NCI-H1105 treated with DMSO at 0.1 percent for 48 hours (cell line): Measurements from ENCODE around the gene ASXL2.

Source experiments
- DNase-seq: peaks from one replicate; lab custom pipeline; 2025; lab: John Stamatoyannopoulos, UW

The ASXL2 gene

DNA sequence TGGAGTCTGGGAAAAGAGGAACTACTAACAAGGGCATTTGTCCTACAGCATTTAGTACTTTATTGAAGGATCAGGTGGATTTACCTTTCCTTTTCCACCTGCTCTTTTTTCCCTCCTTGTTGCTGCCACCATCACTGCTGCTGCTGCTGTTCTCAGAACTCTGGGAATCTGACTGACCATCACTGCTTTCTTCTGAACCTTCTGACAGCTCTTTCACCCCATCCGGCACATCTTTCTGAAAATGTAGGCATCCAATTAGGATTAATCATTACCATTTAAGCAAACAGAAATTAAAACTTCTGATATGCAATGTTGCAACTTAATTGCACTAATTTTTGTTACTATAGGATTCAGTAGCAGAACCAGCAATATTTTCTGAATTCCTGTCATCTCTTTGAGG lies 79.0 kb downstream of the ASXL2 start:
- no peak for DNase-seq

GRCh38 chr2:25797620-25798488 lies 80.4 kb downstream of the ASXL2 start:
- no peak for DNase-seq

DNA sequence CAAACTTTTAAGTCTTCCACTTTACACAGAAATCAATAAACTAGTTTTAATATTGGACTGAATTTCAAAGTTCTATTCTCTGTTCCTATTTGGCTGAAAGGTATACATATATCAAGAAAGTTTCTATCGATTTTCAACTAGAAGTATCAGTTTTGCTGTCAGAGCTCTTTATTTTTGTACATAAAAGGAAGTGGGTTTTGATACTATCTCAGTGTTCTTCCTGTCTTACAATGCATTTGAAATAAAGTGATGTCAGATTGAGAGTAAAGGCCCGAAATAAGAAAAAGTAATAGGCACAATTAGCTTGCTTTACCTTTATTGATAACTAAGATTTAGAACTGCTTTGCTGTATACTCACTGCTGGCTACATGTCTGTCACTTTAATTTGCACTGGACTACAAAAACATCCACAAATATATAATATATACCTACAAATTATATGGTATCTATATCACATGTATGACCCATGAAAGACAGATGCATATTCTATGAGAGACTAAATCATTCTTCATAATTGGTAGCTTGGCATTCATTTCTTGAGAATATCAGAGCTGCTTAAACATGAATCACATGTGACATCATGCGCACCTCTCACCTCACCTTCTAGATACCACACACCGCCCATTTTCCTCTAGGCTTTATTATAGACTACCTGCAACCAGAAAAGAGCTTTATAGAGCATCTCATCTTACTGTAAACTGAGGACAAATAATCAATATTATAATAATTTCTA lies 83.6 kb downstream of the ASXL2 start:
- no peak for DNase-seq

- DNase-seq, result no peak
Observed at GRCh38 chr2:25790074-25790790, 88.1 kb downstream of the ASXL2 start.

DNA sequence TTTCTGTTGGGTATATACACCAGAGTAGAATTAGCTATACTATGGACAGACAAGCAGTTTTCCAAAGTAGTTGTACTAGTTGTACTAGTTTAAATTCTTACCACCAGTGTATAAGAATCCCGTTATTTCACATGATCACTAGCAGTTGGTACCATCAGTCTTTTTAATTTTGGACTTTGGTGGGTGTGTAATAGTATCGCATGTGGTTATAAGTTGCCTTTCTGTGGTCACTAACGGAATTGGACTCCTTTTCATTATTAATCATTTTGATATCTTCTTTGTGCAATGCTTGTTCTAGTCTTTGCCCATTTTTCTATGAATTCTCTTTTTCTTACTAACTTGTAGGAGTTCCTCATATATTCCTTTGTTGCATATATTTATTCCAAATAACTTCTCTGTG lies 89.8 kb downstream of the ASXL2 start:
- no peak for DNase-seq

DNA sequence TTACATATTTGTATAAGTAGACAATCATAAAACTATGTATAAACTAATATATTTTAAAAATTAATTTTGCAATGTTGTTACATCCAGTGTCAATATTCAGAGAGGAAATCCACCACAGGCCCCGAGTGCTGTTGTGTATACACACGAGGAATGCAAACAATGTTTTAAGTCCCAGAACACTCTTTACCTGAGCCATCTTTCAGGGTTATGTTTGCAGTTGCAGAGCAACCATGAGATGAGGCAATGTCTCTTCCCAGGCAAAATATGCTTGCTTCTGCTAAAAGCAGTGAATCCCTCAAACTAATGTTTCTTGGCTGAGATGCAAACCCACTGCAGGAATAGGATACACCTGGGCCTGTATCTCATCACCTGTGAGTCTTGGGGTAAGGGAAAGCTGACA lies 91.3 kb downstream of the ASXL2 start:
- DNase-seq, result no peak

- no peak for DNase-seq
Observed at GRCh38 chr2:25784404-25784803, 93.9 kb downstream of the ASXL2 start.

- no peak for DNase-seq
Observed at GRCh38 chr2:25777077-25777476, 101.2 kb downstream of the ASXL2 start.

DNA sequence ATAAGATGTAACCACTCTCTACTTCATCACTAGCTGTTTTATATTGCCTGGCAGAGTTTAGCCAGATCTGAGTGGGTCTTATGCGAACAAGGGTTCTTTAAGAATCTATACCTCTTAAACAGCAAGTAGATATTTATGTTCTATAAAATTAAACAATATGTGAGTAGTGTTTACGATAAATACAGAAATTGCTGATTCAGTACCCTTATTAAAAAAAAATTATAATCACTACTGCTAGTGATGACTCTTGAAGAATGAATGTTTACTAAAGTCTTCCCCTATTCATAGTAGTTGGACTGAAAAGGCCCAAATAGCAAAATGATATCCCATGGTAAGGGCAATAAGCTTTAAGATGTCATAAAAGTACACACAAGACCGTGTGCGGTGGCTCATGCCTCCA lies 106.2 kb downstream of the ASXL2 start:
- no peak for DNase-seq

GRCh38 chr2:25763575-25763974 lies 114.7 kb downstream of the ASXL2 start:
- DNase-seq, result no peak

GRCh38 chr2:25760297-25760696 lies 118.0 kb downstream of the ASXL2 start:
- no peak for DNase-seq

DNA sequence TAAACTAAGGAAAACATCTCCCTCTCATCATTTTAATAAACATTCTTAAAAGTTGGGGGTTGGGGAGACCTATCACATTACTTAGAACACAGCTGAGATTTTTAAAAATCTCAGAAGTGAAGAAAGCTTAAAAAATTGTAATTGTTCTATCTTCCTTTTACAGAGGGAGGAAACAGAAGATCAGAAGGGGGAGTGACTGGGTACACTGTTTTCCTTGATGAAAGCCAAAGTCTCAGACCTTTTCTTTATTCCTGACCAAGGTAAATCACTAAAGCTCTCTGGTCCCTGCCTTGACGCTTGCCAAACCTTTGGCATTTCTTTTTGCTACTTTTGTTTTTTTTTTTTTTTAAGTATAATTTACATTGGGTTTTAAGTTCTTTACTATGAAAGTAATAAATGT lies 119.9 kb downstream of the ASXL2 start:
- no peak for DNase-seq

GRCh38 chr2:25757906-25758305 lies 120.4 kb downstream of the ASXL2 start:
- DNase-seq, result no peak

DNA sequence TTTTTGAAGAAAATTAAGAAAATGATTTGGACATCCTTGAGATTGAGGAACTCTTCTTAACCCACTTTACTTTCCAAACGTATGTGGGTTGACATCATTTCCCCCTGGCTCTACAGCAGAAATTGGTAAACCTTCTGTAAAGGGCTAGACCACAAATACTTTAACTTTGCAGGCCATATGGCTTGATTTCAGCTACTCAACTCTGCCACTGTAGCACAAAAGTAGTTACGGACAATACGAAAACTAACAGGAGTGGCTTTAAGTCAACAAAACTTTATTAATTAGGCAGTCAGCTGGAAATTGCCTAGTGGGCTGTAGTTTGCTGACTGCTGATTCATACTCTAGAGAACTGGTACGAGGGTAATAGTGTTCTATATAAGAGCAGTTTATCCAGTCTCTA lies 121.8 kb downstream of the ASXL2 start:
- no peak for DNase-seq

GRCh38 chr2:25749676-25750075 lies 128.6 kb downstream of the ASXL2 start:
- DNase-seq, result no peak

GRCh38 chr2:25744055-25744454 lies 134.2 kb downstream of the ASXL2 start:
- DNase-seq, result no peak

DNA sequence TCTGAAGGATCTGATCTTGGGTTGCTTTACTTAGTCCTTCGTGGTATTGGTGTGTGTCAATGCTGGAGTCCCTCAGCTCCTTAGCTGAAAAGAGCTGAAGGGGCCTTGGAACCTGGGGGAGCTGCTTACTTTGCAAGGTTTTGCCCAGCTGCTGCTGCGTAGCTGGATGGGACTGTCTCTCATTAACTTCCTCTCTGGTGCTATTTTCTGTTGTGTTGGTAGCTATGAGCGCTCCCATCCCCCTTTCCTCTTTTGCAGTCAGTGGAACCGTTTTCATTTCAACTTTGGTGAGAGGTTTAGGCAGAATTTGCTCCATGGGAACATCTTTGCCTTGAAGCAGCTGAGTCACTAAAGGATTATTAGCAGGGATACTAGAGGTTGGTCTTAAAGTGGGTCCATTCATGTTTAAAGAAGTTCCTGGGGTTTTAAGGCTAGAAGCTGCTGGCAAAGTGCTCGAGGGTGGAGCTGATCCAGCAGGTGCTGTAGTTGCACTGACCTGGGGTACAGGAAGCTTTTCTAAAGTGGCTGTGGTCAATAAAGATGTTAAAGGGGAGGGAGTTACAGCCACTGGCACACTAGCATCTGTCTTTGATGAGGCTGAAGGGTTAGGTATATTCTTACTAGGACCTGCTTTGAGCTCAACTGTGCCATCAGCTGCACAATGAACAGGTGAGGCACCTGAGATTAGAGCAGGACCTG lies 135.0 kb downstream of the ASXL2 start:
- DNase-seq, result no peak

DNA sequence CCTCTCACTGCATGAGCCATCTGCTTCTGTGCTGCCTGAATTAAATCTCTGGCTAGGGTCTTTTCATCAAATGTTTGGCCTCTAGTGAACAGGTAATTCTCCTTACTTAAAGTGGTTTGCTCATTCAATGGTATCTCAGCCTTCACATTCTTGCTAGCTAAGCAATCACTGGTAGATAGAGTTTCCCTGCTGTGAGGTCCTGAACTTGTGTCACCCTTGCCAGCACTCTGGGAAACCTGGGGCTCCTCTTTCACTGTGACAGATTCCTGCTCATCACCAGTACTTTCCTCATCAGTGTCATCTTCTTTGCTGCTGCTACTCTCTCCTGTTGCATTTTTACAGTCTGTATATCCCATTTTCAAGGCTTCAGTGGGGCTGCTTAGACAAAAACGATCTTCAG lies 135.8 kb downstream of the ASXL2 start:
- no peak for DNase-seq

- no peak for DNase-seq
Observed at GRCh38 chr2:25740810-25741381, 137.4 kb downstream of the ASXL2 start.

DNA sequence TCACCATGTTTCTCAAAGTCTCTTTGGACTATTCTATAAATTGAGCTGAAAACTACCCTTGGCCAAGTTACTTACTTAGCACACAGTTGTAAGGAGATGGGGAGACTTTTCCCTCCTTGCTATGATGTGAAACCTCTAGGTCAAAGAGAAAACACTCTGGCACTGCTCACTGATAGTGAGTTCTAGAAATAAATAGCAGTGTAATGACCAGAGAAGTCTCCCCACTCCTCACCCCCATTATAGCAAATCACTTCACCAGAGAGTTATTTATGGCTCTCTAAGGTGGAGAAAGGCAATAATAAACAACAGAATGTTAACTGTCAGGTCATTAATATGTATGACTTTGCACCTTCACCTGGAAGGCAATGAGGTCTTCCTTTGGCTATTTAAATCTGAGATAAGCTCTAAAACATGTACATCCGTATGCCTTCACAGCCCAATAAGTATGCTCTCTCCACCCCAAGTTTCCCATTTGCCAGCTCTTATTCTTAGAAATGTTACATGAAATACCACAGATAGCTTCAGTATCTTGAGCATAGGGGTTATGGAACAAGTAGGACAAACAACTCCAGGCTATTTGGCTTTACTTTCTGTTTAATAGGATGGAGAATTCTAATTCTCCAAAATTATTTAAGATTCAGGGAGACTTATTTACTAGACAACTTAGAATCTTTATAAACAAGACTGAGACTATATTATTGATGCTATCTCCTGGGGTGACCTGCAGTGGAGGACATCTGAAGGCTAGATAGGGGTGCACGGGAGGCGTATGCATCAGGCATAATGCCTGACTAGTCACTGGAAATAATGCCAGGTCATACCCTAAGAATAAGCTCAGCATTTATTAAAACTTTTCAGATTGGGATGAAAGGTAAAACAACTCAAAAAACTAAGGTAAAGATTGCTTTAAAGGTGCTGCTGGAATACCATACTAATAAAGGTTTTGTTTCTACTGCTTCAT lies 139.6 kb downstream of the ASXL2 start:
- no peak for DNase-seq
